IPS-18a (cell line): ENCODE data around the gene INSIG2.

Experiments used
- H3K27ac ChIP-seq: one replicate; pipeline ENCODE4 v1.5.1; 2013; ENCODE audit warnings: low read length
- H3K27me3 ChIP-seq: one replicate; pipeline ENCODE4 v1.6.1; 2013; ENCODE audit warnings: mild to moderate bottlenecking, low read length; ENCODE audit not compliant: control insufficient read depth, insufficient read depth
- H3K36me3 ChIP-seq: one replicate; pipeline ENCODE4 v1.6.1; 2013; ENCODE audit warnings: low read depth, low read length; ENCODE audit not compliant: control insufficient read depth
- H3K4me1 ChIP-seq: one replicate; pipeline ENCODE4 v1.6.1; 2013; ENCODE audit warnings: low read depth, low read length; ENCODE audit not compliant: control insufficient read depth
- H3K4me3 ChIP-seq: one replicate; pipeline ENCODE4 v1.5.1; 2013; ENCODE audit warnings: low read length
- H3K9ac ChIP-seq: one replicate; pipeline ENCODE4 v1.6.1; 2013; ENCODE audit warnings: mild to moderate bottlenecking, low read length, moderate library complexity
- H3K9me3 ChIP-seq: one replicate; pipeline ENCODE4 v1.6.1; 2013; ENCODE audit warnings: low read depth, low read length; ENCODE audit not compliant: control insufficient read depth

The INSIG2 gene

GRCh38 chr2:118050974-118051373, 37.3 kb upstream of the INSIG2 start:
- no peaks in the 10 kb centered on the region for H3K4me1 ChIP-seq
- no peak overlapping the region for H3K27ac ChIP-seq
- H3K4me3 ChIP-seq, result no peak overlapping the region

GRCh38 chr2:118051826-118052358, 36.4 kb upstream of the INSIG2 start:
- H3K4me1 ChIP-seq, result no peaks in the 10 kb centered on the region
- H3K9ac ChIP-seq, result no peak overlapping the region
- H3K27me3 ChIP-seq, result no peaks in the 10 kb centered on the region
- no peak overlapping the region for H3K27ac ChIP-seq
- H3K4me3 ChIP-seq, result no peak overlapping the region
- H3K36me3 ChIP-seq, result no peaks in the 10 kb centered on the region
- no peaks in the 10 kb centered on the region for H3K9me3 ChIP-seq

More at GRCh38 chr2:118050974-118051373, 37.3 kb upstream of the INSIG2 start:
- no peaks in the 10 kb centered on the region for H3K9me3 ChIP-seq
- no peaks in the 10 kb centered on the region for H3K36me3 ChIP-seq
- H3K27me3 ChIP-seq, result no peaks in the 10 kb centered on the region
- no peak overlapping the region for H3K9ac ChIP-seq

- no peaks in the 10 kb centered on the region for H3K27me3 ChIP-seq
- no peak overlapping the region for H3K9ac ChIP-seq
- H3K4me3 ChIP-seq, result no peak overlapping the region
- no peaks in the 10 kb centered on the region for H3K9me3 ChIP-seq
- H3K4me1 ChIP-seq, result no peaks in the 10 kb centered on the region
- no peak overlapping the region for H3K27ac ChIP-seq
- no peaks in the 10 kb centered on the region for H3K36me3 ChIP-seq
Measured at GRCh38 chr2:118052474-118052873, 35.8 kb upstream of the INSIG2 start.

- Histone ChIP-seq H3K9ac (no peak overlapping the region), H3K27ac (no peak overlapping the region), H3K4me3 (no peak overlapping the region), H3K36me3 (no peaks in the 10 kb centered on the region), H3K9me3 (no peaks in the 10 kb centered on the region), H3K4me1 (no peaks in the 10 kb centered on the region), H3K27me3 (no peaks in the 10 kb centered on the region)
Measured at GRCh38 chr2:118053681-118054080, 34.6 kb upstream of the INSIG2 start.

GRCh38 chr2:118054213-118055008, 33.9 kb upstream of the INSIG2 start:
- Histone ChIP-seq H3K27ac (no peak overlapping the region), H3K4me3 (no peak overlapping the region), H3K9me3 (no peaks in the 10 kb centered on the region), H3K4me1 (no peaks in the 10 kb centered on the region), H3K36me3 (no peaks in the 10 kb centered on the region), H3K9ac (no peak overlapping the region), H3K27me3 (no peaks in the 10 kb centered on the region)

GRCh38 chr2:118055512-118056164, 32.6 kb upstream of the INSIG2 start:
- no peaks in the 10 kb centered on the region for H3K9me3 ChIP-seq
- H3K4me3 ChIP-seq, result no peak overlapping the region
- H3K27me3 ChIP-seq, result no peaks in the 10 kb centered on the region
- no peaks in the 10 kb centered on the region for H3K36me3 ChIP-seq
- no peak overlapping the region for H3K9ac ChIP-seq
- H3K27ac ChIP-seq, result no peak overlapping the region
- H3K4me1 ChIP-seq, result no peaks in the 10 kb centered on the region

- no peak overlapping the region for H3K9ac ChIP-seq
- H3K36me3 ChIP-seq, result no peaks in the 10 kb centered on the region
- no peaks in the 10 kb centered on the region for H3K27me3 ChIP-seq
- H3K4me1 ChIP-seq, result no peaks in the 10 kb centered on the region
- no peak overlapping the region for H3K4me3 ChIP-seq
- no peaks in the 10 kb centered on the region for H3K9me3 ChIP-seq
- no peak overlapping the region for H3K27ac ChIP-seq
Measured at GRCh38 chr2:118056165-118056534, 32.1 kb upstream of the INSIG2 start.

GRCh38 chr2:118056801-118057200, 31.5 kb upstream of the INSIG2 start:
- H3K27ac ChIP-seq, result no peak overlapping the region
- H3K9ac ChIP-seq, result no peak overlapping the region
- H3K9me3 ChIP-seq, result no peaks in the 10 kb centered on the region
- no peaks in the 10 kb centered on the region for H3K4me1 ChIP-seq
- H3K4me3 ChIP-seq, result no peak overlapping the region
- H3K27me3 ChIP-seq, result no peaks in the 10 kb centered on the region
- H3K36me3 ChIP-seq, result no peaks in the 10 kb centered on the region

- Histone ChIP-seq H3K4me1 (no peaks in the 10 kb centered on the region), H3K9me3 (no peaks in the 10 kb centered on the region), H3K36me3 (no peaks in the 10 kb centered on the region), H3K27me3 (no peaks in the 10 kb centered on the region), H3K27ac (no peak overlapping the region), H3K4me3 (no peak overlapping the region), H3K9ac (no peak overlapping the region)
Measured at GRCh38 chr2:118058951-118059350, 29.3 kb upstream of the INSIG2 start.

- no peaks in the 10 kb centered on the region for H3K36me3 ChIP-seq
- H3K9ac ChIP-seq, result no peak overlapping the region
- H3K27ac ChIP-seq, result no peak overlapping the region
- no peaks in the 10 kb centered on the region for H3K9me3 ChIP-seq
- no peaks in the 10 kb centered on the region for H3K4me1 ChIP-seq
- H3K27me3 ChIP-seq, result no peaks in the 10 kb centered on the region
- H3K4me3 ChIP-seq, result no peak overlapping the region
Measured at GRCh38 chr2:118059919-118060478, 28.3 kb upstream of the INSIG2 start.

- Histone ChIP-seq H3K27me3 (no peaks in the 10 kb centered on the region), H3K4me1 (no peaks in the 10 kb centered on the region), H3K9ac (no peak overlapping the region), H3K27ac (no peak overlapping the region), H3K4me3 (no peak overlapping the region), H3K36me3 (no peaks in the 10 kb centered on the region), H3K9me3 (no peaks in the 10 kb centered on the region)
Measured at GRCh38 chr2:118061135-118061955, 26.9 kb upstream of the INSIG2 start.
